OCI-LY3 (cell line): Measurements from ENCODE around the gene VTI1A.
A peak's percentile ranks its signal among the peaks of the same experiment; 100 is the strongest.

Source experiments
- H2AFZ ChIP-seq: fragments of 200-600, 300-600 bp; shearing (Covaris generic); 2 replicates; pipeline ENCODE4 v1.6.0; 2014; ENCODE audit warnings: antibody characterized with exemption, low read depth, low read length
- H3K27ac ChIP-seq: fragments of 200-600, 300-600 bp; sonication (generic); 2 replicates; pipeline ENCODE4 v1.5.1; 2014; ENCODE audit warnings: mild to moderate bottlenecking, low read length, moderate library complexity, mixed read lengths
- H3K27me3 ChIP-seq: fragments of 200-600, 300-600 bp; sonication (generic); 2 replicates; pipeline ENCODE4 v1.6.1; 2014; ENCODE audit warnings: low read depth, low read length, mixed read lengths
- H3K36me3 ChIP-seq: fragments of 200-600, 300-600 bp; sonication (generic); replicated peaks from 2 replicates; pipeline ENCODE3; 2014; ENCODE audit warnings: low read depth, low read length, mixed read lengths
- H3K4me1 ChIP-seq: fragments of 300-600, 200-600 bp; sonication (generic); 2 replicates; pipeline ENCODE4 v1.6.1; 2014; ENCODE audit warnings: low read length, mixed read lengths
- H3K4me2 ChIP-seq: fragments of 200-600, 300-600 bp; sonication (generic); 2 replicates; pipeline ENCODE4 v1.6.1; 2014; ENCODE audit warnings: low read length, mixed read lengths
- H3K4me3 ChIP-seq: fragments of 300-600, 200-600 bp; sonication (generic); 2 replicates; pipeline ENCODE4 v1.5.1; 2014; ENCODE audit warnings: antibody characterized with exemption, mild to moderate bottlenecking, low read length, moderate library complexity
- H3K79me2 ChIP-seq: fragments of 300-600, 200-600 bp; shearing (Covaris generic); 2 replicates; pipeline ENCODE4 v1.6.1; 2014; ENCODE audit warnings: mild to moderate bottlenecking, low read length, mixed read lengths
- H3K9ac ChIP-seq: fragments of 300-600, 200-600 bp; shearing (Covaris generic); 2 replicates; pipeline ENCODE4 v1.6.0; 2014; ENCODE audit warnings: mild to moderate bottlenecking, low read length, moderate library complexity
- H3K9me3 ChIP-seq: fragments of 200-600, 300-600 bp; shearing (Covaris generic); 2 replicates; pipeline ENCODE4 v1.6.1; 2014; ENCODE audit warnings: low read length, mixed read lengths; ENCODE audit not compliant: insufficient read depth
- H4K20me1 ChIP-seq: fragments of 200-600, 300-600 bp; sonication (generic); 2 replicates; pipeline ENCODE4 v1.6.1; 2016; ENCODE audit warnings: low read length, mixed read lengths; ENCODE audit not compliant: insufficient read depth
- CTCF ChIP-seq: fragments of 200-600, 300-600 bp; sonication (generic); IDR thresholded peaks from 2 replicates; pipeline ENCODE4 v1.5.1; 2014; ENCODE audit warnings: antibody characterized with exemption, low read length, low read depth
- EZH2phosphoT487 ChIP-seq: fragments of 200-600 bp; shearing (Covaris generic); IDR thresholded peaks from 2 replicates; pipeline ENCODE4 v1.6.1; 2018; ENCODE audit warnings: antibody characterized with exemption, mixed run types, low read depth

VTI1A gene

GRCh38 chr10:112528235-112528634, 81.2 kb downstream of the VTI1A start:
- Histone ChIP-seq H3K27me3 (peaks cover 5% of the 10 kb centered on the region; the same call in 1 of the 2 replicates), H3K4me1 (peaks cover 35% of the 10 kb centered on the region), H3K27ac (no peak overlapping the region), H4K20me1 (no peaks in the 10 kb centered on the region), H3K79me2 (no peaks in the 10 kb centered on the region), H3K4me3 (no peak overlapping the region), H3K9me3 (no peaks in the 10 kb centered on the region), H3K4me2 (no peak overlapping the region), H3K36me3 (no peaks in the 10 kb centered on the region), H2AFZ (no peak overlapping the region), H3K9ac (no peak overlapping the region)
- TF ChIP-seq CTCF (no peak), EZH2phosphoT487 (no peak)

- Histone ChIP-seq H2AFZ (no peak overlapping the region), H3K27me3 (peaks cover 9% of the 10 kb centered on the region; the same call in 1 of the 2 replicates), H3K4me3 (peak overlapping the region; percentile 74), H3K9ac (peak overlapping the region; percentile 27; the same call in 1 of the 2 replicates), H4K20me1 (no peaks in the 10 kb centered on the region), H3K9me3 (no peaks in the 10 kb centered on the region), H3K36me3 (no peaks in the 10 kb centered on the region), H3K4me1 (peaks cover 24% of the 10 kb centered on the region), H3K79me2 (no peaks in the 10 kb centered on the region), H3K27ac (peak overlapping the region; percentile 54), H3K4me2 (peak overlapping the region; percentile 98)
- TF ChIP-seq EZH2phosphoT487 (no peak), CTCF (no peak)
Measured at GRCh38 chr10:112531421-112531820, 84.4 kb downstream of the VTI1A start.

- no peaks in the 10 kb centered on the region for H3K36me3 ChIP-seq
- no peaks in the 10 kb centered on the region for H4K20me1 ChIP-seq
- no peaks in the 10 kb centered on the region for H3K9me3 ChIP-seq
- H3K9ac ChIP-seq = 0 out of 2 replicates have a peak overlapping the region, but pooled peaks have one; percentile 27
- peak overlapping the region; percentile 74 for H3K4me3 ChIP-seq
- peak overlapping the region; percentile 98 for H3K4me2 ChIP-seq
- peak overlapping the region; percentile 28; the same call in 1 of the 2 replicates for H3K27ac ChIP-seq
- no peaks in the 10 kb centered on the region for H3K79me2 ChIP-seq
- peaks cover 23% of the 10 kb centered on the region for H3K4me1 ChIP-seq
- TF ChIP-seq CTCF (no peak), EZH2phosphoT487 (no peak)
- no peak overlapping the region for H2AFZ ChIP-seq
- peaks cover 9% of the 10 kb centered on the region; the same call in 1 of the 2 replicates for H3K27me3 ChIP-seq
Measured at GRCh38 chr10:112532189-112532588, 85.2 kb downstream of the VTI1A start.

GRCh38 chr10:112532956-112533355, 85.9 kb downstream of the VTI1A start:
- no peak overlapping the region for H3K4me3 ChIP-seq
- no peaks in the 10 kb centered on the region for H3K9me3 ChIP-seq
- no peak overlapping the region for H2AFZ ChIP-seq
- peak overlapping the region; percentile 98 for H3K4me2 ChIP-seq
- peaks cover 9% of the 10 kb centered on the region; the same call in 1 of the 2 replicates for H3K27me3 ChIP-seq
- no peaks in the 10 kb centered on the region for H4K20me1 ChIP-seq
- TF ChIP-seq CTCF (no peak), EZH2phosphoT487 (no peak)
- peaks cover 23% of the 10 kb centered on the region for H3K4me1 ChIP-seq
- H3K27ac ChIP-seq = no peak overlapping the region
- H3K79me2 ChIP-seq = no peaks in the 10 kb centered on the region
- no peak overlapping the region for H3K9ac ChIP-seq
- H3K36me3 ChIP-seq = no peaks in the 10 kb centered on the region
